NCI-H2196 treated with DMSO at 0.1 percent for 48 hours (cell line): ENCODE measurements around the gene ARHGEF25.
A peak's percentile ranks its signal among the peaks of the same experiment; 100 is the strongest.
"Not testable (repeated sequence)": the region's sequence is repeated elsewhere in the genome, so short reads cannot be mapped to it uniquely, and the experiment has no call there.

Experiments used
- DNase-seq: peaks from one replicate; lab custom pipeline; 2025; ENCODE audit not compliant: unreplicated experiment; lab: John Stamatoyannopoulos, UW

Gene ARHGEF25

GRCh38 chr12:57611108-57611826 is at the start of gene ARHGEF25:
ARHGEF25 (plus strand) TSS chr12:57611435; CDS start chr12:57611895, 460 bp downstream.
- no peak for DNase-seq

- DNase-seq = no peak
Observed at GRCh38 chr12:57563358-57563757, 47.9 kb upstream of the ARHGEF25 start.

- no peak for DNase-seq
Observed at GRCh38 chr12:57564178-57564740, 47.0 kb upstream of the ARHGEF25 start.

GRCh38 chr12:57568838-57569237 is 42.4 kb upstream of the ARHGEF25 start:
- DNase-seq = no peak

- no peak for DNase-seq
Observed at GRCh38 chr12:57569858-57570257, 41.4 kb upstream of the ARHGEF25 start.

- DNase-seq = not testable (repeated sequence)
Observed at GRCh38 chr12:57570438-57570837, 40.8 kb upstream of the ARHGEF25 start.

- DNase-seq = no peak
Observed at GRCh38 chr12:57571926-57572762, 39.1 kb upstream of the ARHGEF25 start.

GRCh38 chr12:57574795-57575194 is 36.4 kb upstream of the ARHGEF25 start:
- no peak for DNase-seq

GRCh38 chr12:57575771-57576612 is 35.2 kb upstream of the ARHGEF25 start:
- no peak for DNase-seq

- DNase-seq = no peak
Observed at GRCh38 chr12:57576613-57577160, 34.5 kb upstream of the ARHGEF25 start.

GRCh38 chr12:57577981-57578758 is 33.1 kb upstream of the ARHGEF25 start:
- DNase-seq = no peak

GRCh38 chr12:57579011-57579410 is 32.2 kb upstream of the ARHGEF25 start:
- no peak for DNase-seq

- DNase-seq = no peak
Observed at GRCh38 chr12:57579677-57580465, 31.4 kb upstream of the ARHGEF25 start.

- no peak for DNase-seq
Observed at GRCh38 chr12:57580466-57580795, 30.8 kb upstream of the ARHGEF25 start.

GRCh38 chr12:57581802-57582201 is 29.4 kb upstream of the ARHGEF25 start:
- DNase-seq = no peak

GRCh38 chr12:57582440-57582839 is 28.8 kb upstream of the ARHGEF25 start:
- no peak for DNase-seq

- DNase-seq = peak; percentile 57
Observed at GRCh38 chr12:57583008-57583831, 28.0 kb upstream of the ARHGEF25 start.

GRCh38 chr12:57584050-57584449 is 27.2 kb upstream of the ARHGEF25 start:
- DNase-seq = no peak
